GM10266 (cell line): ENCODE results near the gene COL4A5.

ENCODE experiments used
- DNase-seq: peaks from one replicate; pipeline ENCODE4 v3.0.0; 2012; ENCODE audit errors: extremely low spot score
- CTCF ChIP-seq: IDR thresholded peaks from 2 replicates; pipeline ENCODE4 v1.5.1; 2012; ENCODE audit warnings: mild to moderate bottlenecking, low read depth; ENCODE audit not compliant: control insufficient read depth, insufficient read depth; ENCODE audit errors: missing control alignments

COL4A5 gene

DNA sequence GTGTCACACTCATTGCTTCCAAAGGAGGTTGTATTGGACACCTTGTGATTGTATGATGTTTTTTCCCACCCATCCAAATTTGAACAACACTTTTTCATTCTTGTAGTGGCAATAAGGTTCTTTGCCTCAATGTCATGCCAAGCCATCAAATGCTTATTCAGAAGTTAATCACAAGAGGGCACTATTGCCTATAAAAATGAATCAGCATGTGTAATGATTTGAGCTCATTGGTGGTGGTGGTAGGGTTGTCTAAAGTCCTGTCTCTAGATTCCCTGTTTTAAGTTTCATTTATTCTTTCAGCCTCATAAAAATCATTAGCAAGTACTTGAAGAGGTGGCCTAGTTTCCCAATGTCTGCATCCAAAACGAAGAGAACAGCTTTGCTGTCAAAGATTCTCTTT is 259.7 kb downstream of the COL4A5 start:
- peak; percentile 2 for DNase-seq
- peak; percentile 43 for TF ChIP-seq CTCF

DNA sequence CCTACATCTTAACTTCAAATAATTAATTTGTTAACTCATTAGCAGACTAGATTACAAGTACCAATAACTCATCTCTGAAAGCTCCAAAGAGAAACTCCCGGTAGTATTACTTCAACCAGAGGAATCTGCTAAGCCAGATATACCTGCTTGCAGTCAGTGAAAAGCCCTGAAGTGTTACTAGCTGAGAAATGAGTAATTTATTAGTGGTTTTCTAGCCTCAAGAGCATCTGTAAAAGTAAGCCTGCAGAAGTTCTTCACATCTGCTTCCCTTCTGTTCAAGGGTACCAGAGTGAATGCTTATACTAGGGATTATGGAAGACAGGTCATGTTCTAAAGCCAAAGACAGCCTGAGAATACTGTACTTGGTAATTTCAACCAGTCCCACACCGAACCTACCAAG is 262.0 kb downstream of the COL4A5 start:
- TF ChIP-seq CTCF: no peak
- no peak for DNase-seq

- no peak for DNase-seq
- TF ChIP-seq CTCF: no peak
Observed at GRCh38 chrX:108702530-108702929, 262.9 kb downstream of the COL4A5 start.

GRCh38 chrX:108704839-108705238 is 265.2 kb downstream of the COL4A5 start:
- DNase-seq: no peak
- no peak for TF ChIP-seq CTCF

DNA sequence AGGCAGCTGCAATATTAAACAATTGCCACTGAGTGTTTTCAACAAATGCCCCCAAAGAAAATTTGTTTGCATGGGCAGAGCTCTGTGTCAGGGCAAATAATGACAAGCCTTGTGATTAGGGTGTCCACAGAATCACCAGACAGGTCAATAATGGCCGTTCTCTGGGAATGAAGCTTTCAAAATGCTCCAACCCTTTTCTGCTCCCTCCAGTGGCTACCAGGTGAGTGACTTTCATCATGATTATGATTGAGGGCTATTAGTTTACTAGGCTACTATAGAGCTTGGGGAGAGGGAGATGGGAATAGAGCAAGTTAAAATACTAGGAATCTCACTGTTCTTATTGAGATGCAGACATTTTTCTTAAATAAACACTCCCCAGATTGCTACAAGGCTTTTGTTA is 273.2 kb downstream of the COL4A5 start:
- DNase-seq: no peak

DNA sequence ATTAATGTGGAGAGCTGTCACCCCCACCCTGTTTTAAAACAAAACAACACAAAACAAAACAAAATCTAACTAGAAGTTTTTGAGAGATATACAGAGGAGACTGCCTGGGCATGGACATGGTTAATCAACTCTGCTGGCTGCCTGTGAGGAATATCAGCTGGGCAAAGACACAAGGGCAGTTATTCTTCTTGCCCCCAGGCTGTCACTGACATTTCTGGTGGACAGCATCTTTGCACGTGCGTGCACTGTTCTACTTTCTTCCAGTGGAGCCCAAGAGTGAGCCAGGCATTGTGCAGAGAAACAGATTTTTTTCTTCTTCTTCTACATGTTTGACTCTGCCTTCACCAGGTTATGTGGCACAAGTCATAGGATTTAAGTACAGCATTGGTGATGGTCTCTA is 282.9 kb downstream of the COL4A5 start:
- no peak for DNase-seq
- TF ChIP-seq CTCF: no peak

More for the DNA sequence above, 273.2 kb downstream of the COL4A5 start:
- TF ChIP-seq CTCF: no peak

DNA sequence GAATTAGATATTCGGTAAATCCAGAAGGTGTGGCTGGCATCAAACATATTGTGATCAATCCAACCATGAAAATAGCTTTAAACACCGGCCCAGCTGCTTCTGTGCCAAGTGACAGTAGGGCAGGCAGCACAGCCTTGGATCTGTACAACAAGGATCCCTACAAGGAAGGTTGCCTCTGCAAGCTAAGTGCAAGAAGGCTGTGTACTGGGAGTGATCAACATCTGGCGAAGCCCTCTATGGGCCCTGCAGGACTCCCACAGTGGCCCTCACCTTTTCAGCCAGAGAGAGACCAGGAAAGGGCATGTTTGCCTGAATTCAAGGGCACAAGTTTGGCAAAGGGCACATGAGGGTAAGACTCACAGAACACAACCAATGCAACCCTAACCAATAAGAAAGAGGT is 287.1 kb downstream of the COL4A5 start:
- TF ChIP-seq CTCF: no peak
- DNase-seq: no peak
